Measurements from ENCODE around the gene ZBTB46. TPM values are rescaled to one million over a fixed set of nuclear protein-coding genes. Genes with fewer than 3 reads are reported as not detected.
A peak's percentile ranks its signal among the peaks of the same experiment; 100 is the strongest.

The ZBTB46 gene
- total RNA-seq, 4 donors from 2014 or later = 11.5 to 20.4 (median 12.6) TPM

DNA sequence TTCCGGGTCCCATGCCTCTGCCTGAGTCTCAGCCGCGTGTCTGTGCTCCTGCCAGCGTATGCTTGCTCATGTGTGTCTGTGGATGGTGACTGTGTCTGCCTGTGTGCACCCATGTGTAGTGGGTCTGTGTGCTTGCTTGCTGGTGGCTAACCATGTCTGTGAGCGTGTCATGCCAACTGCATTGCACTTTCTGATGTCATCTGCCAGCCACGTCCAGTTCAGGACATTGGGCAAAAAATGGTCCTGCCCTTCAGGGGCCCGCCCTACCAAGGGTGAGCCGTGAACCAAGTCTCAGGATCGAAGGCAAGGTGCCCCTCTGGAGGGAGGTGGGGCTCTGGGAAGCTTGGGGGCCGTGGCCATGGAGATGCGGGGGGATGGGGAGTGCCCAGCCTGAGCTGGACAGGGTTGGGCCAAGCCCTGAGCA lies 9.4 kb upstream of the ZBTB46 start:
- Histone ChIP-seq H3K4me3 (no peak overlapping the region), H3K27me3 (peaks cover 0 to 14% of the 10 kb centered on the region in 2 donors), H3K36me3 (no peaks in the 10 kb centered on the region), H3K27ac (no peak overlapping the region), H3K9me3 (no peaks in the 10 kb centered on the region), H3K4me1 (peaks cover 0 to 14% (median 0%) of the 10 kb centered on the region in 4 donors)
- no peak for DNase-seq (ENCODE audit: low spot score in 2 of 2)
- TF ChIP-seq POLR2A (IDR thresholded peaks at IDR 0.05) = no peak
- 78 to 87% methylated on average over 9 to 11 of the region's 11 CpGs for whole genome bisulfite sequencing, 2 donors

DNA sequence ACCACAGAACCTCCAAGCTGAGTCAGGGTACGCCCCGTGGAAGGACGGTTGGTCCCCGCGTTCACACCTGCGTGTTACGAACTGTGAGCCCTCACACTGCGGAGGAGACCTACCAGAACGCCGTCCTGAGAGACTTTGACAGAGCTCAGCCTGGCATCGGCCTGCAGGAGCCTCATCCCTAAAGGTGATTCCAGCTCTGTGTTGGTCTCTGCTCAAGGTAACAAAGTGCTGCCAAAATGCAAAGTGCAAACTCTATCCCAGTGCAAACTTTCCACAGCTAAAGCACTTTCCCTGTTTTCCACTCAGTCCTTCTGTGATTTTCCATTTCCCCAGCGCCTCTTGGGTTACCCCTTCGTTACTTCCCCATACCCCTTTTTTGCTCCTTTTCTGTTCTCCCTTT lies 8.6 kb upstream of the ZBTB46 start:
- Histone ChIP-seq H3K4me3 (no peak overlapping the region), H3K36me3 (no peaks in the 10 kb centered on the region), H3K27me3 (peaks cover 0 to 7% of the 10 kb centered on the region in 2 donors), H3K27ac (no peak overlapping the region), H3K4me1 (peaks cover 0 to 15% (median 2%) of the 10 kb centered on the region in 4 donors), H3K9me3 (no peaks in the 10 kb centered on the region)
- TF ChIP-seq CTCF (IDR thresholded peaks at IDR 0.05) = no peak
- WGBS, 2 donors = 82 to 89% methylated on average over 13 of the region's 13 CpGs
- no peak for DNase-seq (ENCODE audit: low spot score in 2 of 2)

DNA sequence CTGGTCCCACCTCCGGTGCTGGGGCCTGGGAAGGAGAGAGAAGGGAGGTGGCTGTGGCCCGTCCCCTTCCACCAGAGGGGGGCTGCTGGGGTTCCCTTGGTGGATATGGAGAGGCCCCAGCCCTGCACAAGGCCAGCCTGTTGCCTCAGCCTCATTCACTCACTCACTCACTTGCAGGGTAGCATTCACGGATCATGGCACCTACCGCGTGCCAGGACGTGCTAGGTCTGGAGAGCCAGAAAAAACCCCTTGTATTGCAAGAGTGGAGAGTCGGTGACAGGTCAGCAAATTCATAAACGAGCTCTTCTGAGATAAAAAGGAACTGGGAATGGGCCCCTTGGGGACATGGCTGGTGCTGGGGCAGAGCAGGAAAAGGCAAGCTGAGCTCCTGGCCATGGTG lies 6.4 kb upstream of the ZBTB46 start:
- no peaks in the 10 kb centered on the region for H3K9me3 ChIP-seq
- no peaks in the 10 kb centered on the region for H3K27me3 ChIP-seq
- TF ChIP-seq CTCF (IDR thresholded peaks at IDR 0.05) (no peak), EP300 (IDR thresholded peaks at IDR 0.05) (no peak), POLR2A (IDR thresholded peaks at IDR 0.05) (no peak)
- no peaks in the 10 kb centered on the region for H3K36me3 ChIP-seq
- peaks cover 0 to 35% (median 19%) of the 10 kb centered on the region in 4 donors for H3K4me1 ChIP-seq
- no peak overlapping the region for H3K4me3 ChIP-seq
- no peak overlapping the region for H3K27ac ChIP-seq
- no peak for DNase-seq (ENCODE audit: low spot score in 2 of 2)
- 57 to 61% methylated on average over 8 of the region's 8 CpGs for WGBS, 2 donors

DNA sequence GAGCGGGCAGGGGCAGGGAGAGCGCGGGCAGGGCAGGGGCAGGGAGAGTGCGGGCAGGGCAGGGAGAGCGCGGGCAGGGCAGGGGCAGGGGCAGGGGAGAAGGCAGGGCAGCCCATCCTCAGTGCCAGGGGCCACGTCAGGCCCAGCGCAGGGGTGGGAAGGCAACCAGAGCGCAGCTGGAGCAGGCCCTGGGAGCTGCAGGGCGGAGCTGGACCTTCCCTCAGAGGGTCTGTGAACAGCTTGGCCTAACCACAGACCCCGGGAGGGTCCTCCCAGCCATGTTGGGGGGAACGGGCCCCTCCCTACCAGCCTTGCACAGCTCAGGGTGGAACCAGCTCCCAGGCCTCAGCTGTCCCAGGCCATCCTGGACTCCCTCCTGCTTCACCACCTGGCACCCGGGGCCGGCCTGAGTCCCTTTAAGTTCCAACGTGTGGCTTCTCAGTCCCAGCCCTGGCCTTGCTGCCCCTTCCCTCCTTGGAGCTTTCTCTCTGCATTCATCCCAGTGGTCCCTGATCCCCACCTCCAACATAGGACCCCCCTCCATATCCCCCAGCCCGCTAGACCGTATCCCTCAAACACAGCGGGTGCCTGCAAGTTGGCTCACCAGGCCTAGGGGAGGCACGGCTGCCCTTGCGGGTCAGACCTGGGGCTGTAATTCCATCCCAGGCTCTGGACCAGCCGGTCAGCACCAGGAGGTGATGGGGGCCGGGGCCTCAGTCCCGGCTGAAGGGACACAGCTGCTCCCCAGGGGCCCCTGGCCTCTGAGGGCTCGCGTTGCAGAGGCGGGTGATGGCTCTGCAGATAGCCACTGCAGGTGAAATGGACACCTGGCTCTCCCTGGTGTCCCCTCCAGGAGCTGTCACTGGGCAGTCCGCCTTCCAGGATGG lies 5.6 kb upstream of the ZBTB46 start:
- Histone ChIP-seq H3K9me3 (no peaks in the 10 kb centered on the region), H3K4me1 (peaks cover 0 to 42% (median 22%) of the 10 kb centered on the region in 4 donors), H3K36me3 (no peaks in the 10 kb centered on the region), H3K27me3 (no peaks in the 10 kb centered on the region), H3K27ac (peak overlapping the region in 2 of 4 donors; percentile 36 to 63), H3K4me3 (no peak overlapping the region)
- no peak for DNase-seq (ENCODE audit: low spot score in 2 of 2)
- 78 to 82% methylated on average over 16 to 22 of the region's 27 CpGs for WGBS, 2 donors
- TF ChIP-seq POLR2A (IDR thresholded peaks at IDR 0.05) (no peak), CTCF (IDR thresholded peaks at IDR 0.05) (no peak), EP300 (IDR thresholded peaks at IDR 0.05) (no peak)

DNA sequence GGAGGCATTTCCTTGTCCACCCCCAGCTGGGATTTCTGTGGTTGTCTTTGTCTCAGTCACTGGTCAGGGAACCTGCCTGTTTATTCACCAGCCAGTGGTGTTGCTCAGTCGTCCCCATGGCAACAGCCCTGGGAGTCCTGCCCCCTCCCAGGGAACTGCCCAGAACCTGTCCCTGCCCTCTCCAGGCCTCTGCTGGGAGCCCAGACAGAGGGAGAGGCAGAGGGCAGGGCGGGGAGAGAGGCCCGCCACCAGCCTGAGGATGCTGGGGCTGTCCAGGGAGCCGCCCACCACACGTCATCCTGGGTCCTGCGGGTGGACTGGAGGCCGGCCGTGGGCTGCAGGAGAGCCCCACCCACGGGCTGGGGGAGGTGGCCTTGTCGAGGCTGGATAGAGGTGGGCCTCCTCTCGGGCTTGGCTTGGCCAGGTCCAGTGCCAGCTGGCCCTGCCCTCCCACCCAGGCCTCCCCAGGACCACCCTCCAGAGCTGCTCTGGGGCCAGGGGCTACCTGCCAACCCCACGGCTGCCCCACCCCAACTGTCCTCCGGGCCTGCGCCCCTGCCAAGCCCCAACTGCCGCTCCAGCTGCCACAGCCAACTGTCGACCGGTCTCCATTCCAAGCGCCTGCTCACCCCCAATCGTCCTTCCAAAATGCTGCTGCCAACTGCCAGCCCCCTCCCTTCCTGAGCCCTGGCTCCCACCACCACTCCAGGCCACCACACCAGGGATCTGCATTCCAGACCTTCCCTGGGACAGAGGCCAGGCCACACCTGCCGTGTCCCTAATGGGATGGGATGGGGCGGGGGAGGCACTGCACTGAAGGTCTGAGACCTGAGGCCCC lies 4.2 kb upstream of the ZBTB46 start:
- WGBS, 2 donors = 31 to 41% methylated on average over 14 to 17 of the region's 21 CpGs
- no peak overlapping the region for H3K4me3 ChIP-seq
- no peaks in the 10 kb centered on the region for H3K9me3 ChIP-seq
- peak; percentile 86 to 89 for DNase-seq (ENCODE audit: low spot score in 2 of 2)
- peaks cover 0 to 45% (median 22%) of the 10 kb centered on the region in 4 donors for H3K4me1 ChIP-seq
- peak in 1 of 2 donors; percentile 10 for TF ChIP-seq POLR2A (IDR thresholded peaks at IDR 0.05)
- TF ChIP-seq EP300 (IDR thresholded peaks at IDR 0.05) = peak in 1 of 2 donors; percentile 26
- TF ChIP-seq CTCF (IDR thresholded peaks at IDR 0.05) = peak in 1 of 5 experiments; percentile 13
- H3K36me3 ChIP-seq = no peaks in the 10 kb centered on the region
- H3K27ac ChIP-seq = peak overlapping the region; percentile 62 to 90 (median 74)
- H3K27me3 ChIP-seq = no peaks in the 10 kb centered on the region

Data from tibial nerve (tissue), 4 donors.